ENCODE results near the gene SEMA4D. TPM values are rescaled to one million over a fixed set of nuclear protein-coding genes. Genes with fewer than 3 reads are reported as not detected.

The SEMA4D gene
- polyA plus RNA-seq, 1 donor from 2014 or later, result 34.0 TPM

GRCh38 chr9:89533411-89534095 is 35.6 kb upstream of the SEMA4D start:
- Histone ChIP-seq H3K79me2 (replicated peaks; ENCODE audit: insufficient read depth, low read length) (no peaks in the 10 kb centered on the region), H3K36me3 (ENCODE audit: insufficient read depth, low read length) (no peaks in the 10 kb centered on the region), H3F3A (ENCODE audit: insufficient read depth, low read length, poor library complexity, severe bottlenecking) (no peaks in the 10 kb centered on the region), H3K9me2 (ENCODE audit: insufficient read depth, low read length) (no peaks in the 10 kb centered on the region), H4K20me1 (ENCODE audit: insufficient read depth) (no peaks in the 10 kb centered on the region), H3K4me2 (ENCODE audit: low read length) (no peak overlapping the region), H3K9ac (ENCODE audit: low read length) (no peak overlapping the region), H3K4me3 (ENCODE audit: low read length) (no peak overlapping the region), H3K9me3 (ENCODE audit: low read length) (no peaks in the 10 kb centered on the region), H2AFZ (ENCODE audit: low read depth, low read length) (no peak overlapping the region), H3K27me3 (ENCODE audit: insufficient read depth, low read depth, low read length) (no peaks in the 10 kb centered on the region), H3K27ac (ENCODE audit: low read length) (no peak overlapping the region)
- TF ChIP-seq CTCF (IDR thresholded peaks at IDR 0.05; ENCODE audit: poor library complexity, severe bottlenecking) (no peak), POLR2AphosphoS5 (IDR thresholded peaks at IDR 0.05) (no peak), EP300 (conservative IDR thresholded peaks at IDR 0.05; ENCODE audit: poor library complexity, severe bottlenecking) (no peak)

- Histone ChIP-seq H3K27ac (ENCODE audit: low read length) (no peak overlapping the region), H3K4me2 (ENCODE audit: low read length) (no peak overlapping the region), H2AFZ (ENCODE audit: low read depth, low read length) (no peak overlapping the region), H3K27me3 (ENCODE audit: insufficient read depth, low read depth, low read length) (no peaks in the 10 kb centered on the region), H3F3A (ENCODE audit: insufficient read depth, low read length, poor library complexity, severe bottlenecking) (no peaks in the 10 kb centered on the region), H3K9me2 (ENCODE audit: insufficient read depth, low read length) (no peaks in the 10 kb centered on the region), H4K20me1 (ENCODE audit: insufficient read depth) (no peaks in the 10 kb centered on the region), H3K36me3 (ENCODE audit: insufficient read depth, low read length) (no peaks in the 10 kb centered on the region), H3K9ac (ENCODE audit: low read length) (no peak overlapping the region), H3K4me3 (ENCODE audit: low read length) (no peak overlapping the region), H3K9me3 (ENCODE audit: low read length) (no peaks in the 10 kb centered on the region), H3K79me2 (replicated peaks; ENCODE audit: insufficient read depth, low read length) (no peaks in the 10 kb centered on the region)
- TF ChIP-seq REST (IDR thresholded peaks at IDR 0.05; ENCODE audit: borderline replicate concordance) (no peak), TAF1 (IDR thresholded peaks at IDR 0.05; ENCODE audit: low read depth) (no peak), POLR2AphosphoS5 (IDR thresholded peaks at IDR 0.05) (no peak), CTCF (IDR thresholded peaks at IDR 0.05; ENCODE audit: poor library complexity, severe bottlenecking) (no peak), MXI1 (conservative IDR thresholded peaks at IDR 0.05; ENCODE audit: poor library complexity, severe bottlenecking) (no peak), EP300 (conservative IDR thresholded peaks at IDR 0.05; ENCODE audit: poor library complexity, severe bottlenecking) (no peak)
These were observed 35.0 kb upstream of the SEMA4D start for GRCh38 chr9:89532944-89533343.
